ENCODE measurements around the gene DHRSX. TPM values are rescaled to one million over a fixed set of nuclear protein-coding genes. Genes with fewer than 3 reads are reported as not detected.

DHRSX gene
- 10 to 100 TPM in 7 of 8 experiments, 1 to 10 TPM in 1; 8.4 to 19.7 (median 13.6) TPM for total RNA-seq

DNA sequence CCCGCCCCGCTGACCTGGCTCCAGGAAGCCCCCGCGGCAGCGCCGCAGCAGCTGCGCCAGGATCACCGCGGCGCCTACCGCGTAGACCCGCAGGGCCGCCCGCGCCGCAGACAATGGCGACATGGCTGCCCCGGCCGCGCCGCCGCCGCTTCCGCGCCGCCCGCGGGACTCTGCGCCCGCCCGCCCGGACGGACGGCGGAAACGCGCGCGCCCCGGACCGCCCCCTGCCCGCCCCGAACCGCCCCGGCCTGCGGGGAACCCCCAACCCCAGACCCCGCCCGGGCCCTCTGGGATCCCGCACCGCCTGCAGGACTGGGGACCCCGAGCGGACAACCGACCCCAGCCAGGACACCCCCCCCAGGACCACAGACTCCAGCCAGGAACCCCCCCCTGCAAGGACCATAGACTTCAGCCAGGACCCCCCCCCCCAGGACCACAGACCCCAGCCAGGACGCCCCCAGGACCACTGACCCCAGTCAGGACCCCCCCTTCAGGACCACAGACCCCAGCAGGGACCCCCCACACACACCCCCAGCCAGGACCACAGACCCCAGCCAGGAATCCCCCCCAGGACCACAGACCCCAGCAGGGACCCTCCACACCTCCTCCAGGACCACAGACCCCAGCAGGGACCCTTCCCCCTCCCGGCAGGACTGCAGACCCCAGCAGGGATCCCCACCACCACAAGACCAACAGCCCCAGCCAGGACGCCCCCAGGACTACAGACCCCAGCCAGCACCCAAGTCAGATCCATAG lies at the start of gene DHRSX, which contains the start of gene ZBED1:
Gene DHRSX (minus strand): TSS at position 174 of the 756 bp plus-strand sequence. CDS start 51 bp downstream, at position 123.
Gene ZBED1 (minus strand): TSS at position 174 of the 756 bp plus-strand sequence. CDS start 10,257 bp downstream, outside the sequence.
- ATAC-seq (replicated peaks in 6 of 8) = peak; percentile 39 to 66 (median 56)
- in situ Hi-C loops (cut with MboI; ENCODE audit: low pct_unique_long_range_greater_than_20kb in 2 of 9, low sequenced_read_pairs in 9 of 9, unreplicated experiment in 9 of 9) = no loop called here
- H3K4me3 ChIP-seq = peak within 1 kb of the TSS; percentile 48 to 75 (median 57)
- peaks cover 7 to 11% of the 10 kb centered on the region in 2 donors for H3K4me1 ChIP-seq (replicated peaks in 1 of 2)
- no CpG with 5 or more reads among the region's 57 CpGs for WGBS, 10 experiments
- H3K27ac ChIP-seq = peak within 1 kb of the TSS; percentile 78 to 86

DNA sequence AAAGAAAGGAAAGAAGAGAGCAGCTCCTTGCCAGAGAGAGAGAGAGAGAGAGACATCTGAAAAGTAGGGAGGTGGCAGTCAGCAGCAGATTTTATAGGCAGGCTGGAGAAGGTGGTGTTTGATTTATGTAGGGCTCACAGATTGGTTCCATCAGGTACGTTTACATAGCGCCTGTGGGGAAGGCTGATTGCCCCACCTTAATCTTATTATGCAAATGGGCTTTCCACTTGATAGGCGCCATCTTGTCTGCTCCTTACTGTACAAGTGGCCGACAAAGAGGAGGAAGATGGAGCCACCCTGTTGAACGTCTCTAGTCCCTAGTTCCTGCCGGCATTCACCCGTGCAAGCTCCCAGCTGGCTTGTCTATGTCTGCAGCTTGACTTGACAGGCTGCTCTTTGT lies 49.1 kb upstream of the DHRSX start:
- in situ Hi-C loops (cut with MboI; ENCODE audit: low pct_unique_long_range_greater_than_20kb in 2 of 9, low sequenced_read_pairs in 9 of 9, unreplicated experiment in 9 of 9) = no loop called here

DNA sequence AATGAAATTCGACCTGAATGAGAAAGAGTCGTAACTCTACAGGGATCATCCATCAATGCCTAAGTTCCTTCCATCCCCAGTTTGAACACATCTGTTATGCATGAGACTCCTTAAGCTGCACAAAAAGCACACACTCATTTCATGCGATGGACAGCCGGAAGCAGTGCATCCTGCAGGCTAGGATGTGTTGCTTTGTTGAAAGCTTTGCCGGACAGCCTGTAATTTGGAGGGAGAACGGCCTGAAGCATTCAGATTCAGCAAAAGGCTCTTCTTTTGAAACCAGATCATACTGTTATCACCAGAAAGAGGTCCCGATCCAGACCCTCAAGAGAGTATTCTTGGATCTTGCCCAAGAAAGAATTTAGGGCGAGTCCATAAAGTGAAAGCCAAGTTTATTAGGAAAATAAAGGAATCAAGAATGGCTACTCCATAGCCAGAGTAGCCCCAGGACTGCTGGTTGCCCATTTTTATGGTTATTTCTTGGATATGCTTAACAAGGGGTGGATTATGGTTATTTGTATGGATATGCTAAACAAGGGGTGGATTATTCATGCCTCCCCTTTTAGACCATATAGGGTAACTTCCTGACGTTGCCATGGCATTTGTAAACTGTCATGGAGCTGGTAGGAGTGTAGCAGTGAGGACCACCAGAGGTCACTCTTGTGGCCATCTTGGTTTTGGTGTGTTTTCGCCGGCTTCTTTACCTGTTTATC lies 48.1 kb upstream of the DHRSX start:
- WGBS, 10 experiments = 9 to 86% (median 32%) methylated on average over 1 to 8 of the region's 11 CpGs; no CpG with 5 or more reads in 1 of the 10 experiments
- ATAC-seq (replicated peaks in 6 of 8) = peak; percentile 6 to 85 (median 74)
- H3K27ac ChIP-seq = peak overlapping the region; percentile 47 to 58

More for the DNA sequence above, 49.1 kb upstream of the DHRSX start:
- peak overlapping the region in 1 of 2 donors; percentile 30 for H3K27ac ChIP-seq
- WGBS, 10 experiments = 0 to 93% (median 41%) methylated on average over 1 to 7 of the region's 7 CpGs; no CpG with 5 or more reads in 5 of the 10 experiments
- no peak overlapping the region for H3K4me3 ChIP-seq
- ATAC-seq (replicated peaks in 6 of 8) = peak in 2 of 8 experiments; percentile 14 to 18
- H3K4me1 ChIP-seq (replicated peaks in 1 of 2) = peaks cover 18 to 21% of the 10 kb centered on the region in 2 donors

GRCh38 chrX:2547736-2548135 lies 47.0 kb upstream of the DHRSX start:
- no peak overlapping the region for H3K4me3 ChIP-seq
- in situ Hi-C loops (cut with MboI; ENCODE audit: low pct_unique_long_range_greater_than_20kb in 2 of 9, low sequenced_read_pairs in 9 of 9, unreplicated experiment in 9 of 9) = no loop called here
- H3K27ac ChIP-seq = no peak overlapping the region
- H3K4me1 ChIP-seq (replicated peaks in 1 of 2) = peaks cover 18% of the 10 kb centered on the region in 2 donors
- ATAC-seq (replicated peaks in 6 of 8) = no peak
- WGBS, 10 experiments = 50 to 100% (median 100%) methylated on average over 1 to 3 of the region's 4 CpGs; no CpG with 5 or more reads in 4 of the 10 experiments

More for the DNA sequence above, 48.1 kb upstream of the DHRSX start:
- Histone ChIP-seq H3K4me3 (no peak overlapping the region), H3K4me1 (replicated peaks in 1 of 2) (peaks cover 18 to 21% of the 10 kb centered on the region in 2 donors)
- in situ Hi-C loops (cut with MboI; ENCODE audit: low pct_unique_long_range_greater_than_20kb in 2 of 9, low sequenced_read_pairs in 9 of 9, unreplicated experiment in 9 of 9) = no loop called here

DNA sequence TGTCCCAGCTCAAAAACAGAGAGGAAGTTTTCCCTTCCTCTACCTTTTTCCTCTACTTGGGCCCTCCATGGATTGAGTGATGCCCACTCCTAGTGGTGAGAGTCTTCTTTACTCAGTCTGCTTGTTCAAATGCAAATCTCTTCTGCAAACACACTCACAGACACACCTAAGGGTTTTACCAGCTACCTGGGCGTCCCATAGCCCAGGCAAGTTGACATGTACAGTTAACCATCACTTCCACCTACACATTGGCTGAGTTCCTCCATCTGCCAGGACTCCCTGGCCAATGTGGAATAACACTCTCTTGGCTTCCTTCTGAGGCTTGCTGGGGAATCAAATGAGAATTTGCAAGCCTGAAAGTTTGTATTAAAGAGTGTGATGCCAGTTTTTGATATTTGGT lies 45.7 kb upstream of the DHRSX start:
- in situ Hi-C loops (cut with MboI; ENCODE audit: low pct_unique_long_range_greater_than_20kb in 2 of 9, low sequenced_read_pairs in 9 of 9, unreplicated experiment in 9 of 9) = no loop called here
- peaks cover 12 to 13% of the 10 kb centered on the region in 2 donors for H3K4me1 ChIP-seq (replicated peaks in 1 of 2)
- no peak overlapping the region for H3K27ac ChIP-seq
- WGBS, 10 experiments = 0 to 88% (median 86%) methylated on average over 1 of the region's 1 CpG; no CpG with 5 or more reads in 7 of the 10 experiments
- no peak for ATAC-seq (replicated peaks in 6 of 8)
- no peak overlapping the region for H3K4me3 ChIP-seq

DNA sequence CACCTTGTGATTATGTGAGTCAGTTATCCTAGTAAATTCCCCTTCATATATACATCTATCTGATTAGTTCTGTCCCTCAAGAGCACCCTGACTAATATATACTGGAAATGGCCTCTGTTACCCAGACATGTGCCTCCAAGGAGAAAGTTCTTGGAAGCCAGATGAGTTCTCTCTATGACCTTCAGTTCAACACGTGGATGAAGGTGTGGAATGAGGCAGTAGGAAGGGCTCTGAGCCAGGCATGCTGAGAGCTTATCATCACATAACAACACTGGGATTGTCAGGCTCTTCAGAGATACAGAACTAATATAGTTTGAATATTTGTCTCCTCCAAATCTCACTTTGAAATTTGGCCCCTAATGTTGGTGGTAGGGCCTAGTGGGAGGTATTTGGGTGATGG lies 44.4 kb upstream of the DHRSX start:
- no peak for ATAC-seq (replicated peaks in 6 of 8)

DNA sequence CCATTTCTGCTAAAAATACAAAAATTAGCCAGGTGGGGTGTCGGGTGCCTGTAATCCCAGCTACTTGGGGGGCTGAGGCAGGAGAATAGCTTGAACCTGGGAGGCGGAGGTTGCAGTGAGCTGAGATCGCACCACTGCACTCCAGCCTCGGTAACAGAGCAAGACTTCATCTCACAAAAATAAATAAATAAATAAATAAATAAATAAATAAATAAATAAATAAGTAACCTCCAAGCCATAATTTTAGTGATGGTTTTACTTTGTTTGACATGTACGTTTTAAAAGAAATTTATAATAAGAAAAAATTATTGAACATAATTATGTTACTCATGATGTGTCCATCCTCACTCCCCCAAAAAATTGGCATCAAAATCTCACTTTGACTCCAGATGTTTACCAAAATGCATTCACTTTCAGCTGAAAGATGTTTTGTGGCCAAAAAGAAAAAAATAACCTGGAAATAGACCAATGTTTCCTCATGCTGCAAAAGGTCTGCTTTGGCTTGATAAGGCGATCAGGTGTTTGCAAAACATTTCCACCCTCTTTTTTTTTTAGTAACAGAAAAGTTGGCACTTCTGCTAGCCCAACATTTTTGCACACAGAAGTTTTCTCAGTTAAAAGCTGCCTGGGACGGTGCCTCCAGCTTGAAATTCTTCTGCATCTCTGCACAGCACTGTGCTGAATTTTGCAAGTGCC lies 42.2 kb upstream of the DHRSX start:
- Histone ChIP-seq H3K4me3 (no peak overlapping the region), H3K4me1 (replicated peaks in 1 of 2) (peaks cover 0 to 4% of the 10 kb centered on the region in 2 donors), H3K27ac (no peak overlapping the region)
- WGBS, 10 experiments = 25 to 96% (median 80%) methylated on average over 2 to 7 of the region's 7 CpGs
- in situ Hi-C loops (cut with MboI; ENCODE audit: low pct_unique_long_range_greater_than_20kb in 2 of 9, low sequenced_read_pairs in 9 of 9, unreplicated experiment in 9 of 9) = no loop called here
- ATAC-seq (replicated peaks in 6 of 8) = no peak

More for the DNA sequence above, 44.4 kb upstream of the DHRSX start:
- 0 to 86% (median 53%) methylated on average over 1 of the region's 1 CpG; no CpG with 5 or more reads in 6 of the 10 experiments for WGBS, 10 experiments
- in situ Hi-C loops (cut with MboI; ENCODE audit: low pct_unique_long_range_greater_than_20kb in 2 of 9, low sequenced_read_pairs in 9 of 9, unreplicated experiment in 9 of 9) = no loop called here
- no peak overlapping the region for H3K4me3 ChIP-seq
- H3K27ac ChIP-seq = no peak overlapping the region
- peaks cover 9 to 11% of the 10 kb centered on the region in 2 donors for H3K4me1 ChIP-seq (replicated peaks in 1 of 2)

DNA sequence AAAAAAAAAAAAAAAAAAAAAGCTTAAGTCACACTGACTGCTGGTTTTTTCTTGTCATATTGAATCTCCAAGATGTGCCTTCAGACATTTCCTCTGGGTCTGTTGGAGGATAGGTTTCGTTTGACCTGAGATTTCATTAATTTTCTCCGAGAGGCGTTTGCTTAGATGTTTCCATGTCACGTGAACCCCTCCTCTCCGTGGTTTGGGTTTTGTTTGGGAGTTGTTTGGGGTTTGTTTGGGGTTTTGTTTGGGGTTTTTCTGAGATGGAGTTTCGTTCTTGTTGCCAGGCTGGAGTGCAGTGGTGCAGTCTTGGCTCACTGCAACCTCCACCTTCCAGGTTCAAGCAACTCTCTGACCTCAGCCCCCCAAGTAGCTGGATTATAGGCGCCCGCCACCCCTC lies 40.8 kb upstream of the DHRSX start:
- in situ Hi-C loops (cut with MboI; ENCODE audit: low pct_unique_long_range_greater_than_20kb in 2 of 9, low sequenced_read_pairs in 9 of 9, unreplicated experiment in 9 of 9) = no loop called here
- H3K4me3 ChIP-seq = no peak overlapping the region
- no peak overlapping the region for H3K27ac ChIP-seq
- no peak for ATAC-seq (replicated peaks in 6 of 8)
- WGBS, 10 experiments = 60 to 100% (median 91%) methylated on average over 1 to 7 of the region's 8 CpGs; no CpG with 5 or more reads in 5 of the 10 experiments
- H3K4me1 ChIP-seq (replicated peaks in 1 of 2) = peaks cover 8 to 15% of the 10 kb centered on the region in 2 donors

DNA sequence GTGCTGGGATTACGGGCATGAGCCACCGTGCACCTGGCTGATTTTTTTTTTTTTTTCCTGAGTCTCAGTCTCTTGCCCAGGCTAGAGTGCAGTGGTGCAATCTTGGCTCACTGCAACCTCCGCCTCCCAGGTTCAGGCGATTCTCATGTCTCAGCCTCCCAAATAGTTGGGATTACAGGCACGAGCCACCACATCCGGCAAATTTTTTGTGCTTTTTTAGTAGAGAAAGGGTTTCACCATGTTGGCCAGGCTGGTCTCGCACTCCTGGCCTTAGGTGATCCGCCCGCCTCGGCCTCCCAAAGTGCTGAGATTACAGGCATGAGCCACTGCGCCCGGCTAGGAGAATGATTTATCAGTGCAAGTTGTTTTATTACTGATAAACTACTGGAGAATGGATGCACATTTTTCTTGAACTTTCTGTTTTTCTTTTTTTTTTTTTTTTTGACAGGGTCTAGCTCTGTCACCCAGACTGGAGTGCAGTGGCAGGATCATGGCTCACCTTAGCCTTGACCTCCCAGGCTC lies 39.7 kb upstream of the DHRSX start:
- no peak overlapping the region for H3K4me3 ChIP-seq
- in situ Hi-C loops (cut with MboI; ENCODE audit: low pct_unique_long_range_greater_than_20kb in 2 of 9, low sequenced_read_pairs in 9 of 9, unreplicated experiment in 9 of 9) = no loop called here
- no peak overlapping the region for H3K27ac ChIP-seq
- no peak for ATAC-seq (replicated peaks in 6 of 8)
- peaks cover 8 to 15% of the 10 kb centered on the region in 2 donors for H3K4me1 ChIP-seq (replicated peaks in 1 of 2)
- 92 to 100% (median 100%) methylated on average over 2 to 5 of the region's 12 CpGs; no CpG with 5 or more reads in 7 of the 10 experiments for WGBS, 10 experiments

DNA sequence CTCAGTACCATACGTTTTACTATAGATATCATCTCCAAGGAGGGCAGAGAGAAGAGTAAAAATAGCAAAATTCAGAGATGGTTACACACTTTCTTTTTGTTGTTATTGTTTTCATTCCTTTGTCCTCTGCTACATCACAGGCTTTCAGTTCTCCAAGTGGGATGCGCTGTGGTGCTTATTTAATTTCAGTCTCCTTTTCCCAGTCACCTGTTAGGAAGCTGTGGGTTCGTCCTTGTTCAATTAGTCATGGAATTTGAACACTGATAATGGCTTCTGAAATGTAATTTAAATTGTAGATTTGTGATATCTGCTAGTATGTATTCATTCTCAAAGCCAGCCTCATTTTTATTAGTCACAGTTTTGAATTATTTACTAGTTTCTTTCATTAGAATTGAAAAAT lies 38.8 kb upstream of the DHRSX start:
- WGBS, 10 experiments = 0 to 100% (median 63%) methylated on average over 1 to 3 of the region's 3 CpGs; no CpG with 5 or more reads in 1 of the 10 experiments
- in situ Hi-C loops (cut with MboI; ENCODE audit: low pct_unique_long_range_greater_than_20kb in 2 of 9, low sequenced_read_pairs in 9 of 9, unreplicated experiment in 9 of 9) = no loop called here

GRCh38 chrX:2538031-2538757 lies 37.4 kb upstream of the DHRSX start:
- Histone ChIP-seq H3K27ac (peak overlapping the region; percentile 6 to 71), H3K4me3 (no peak overlapping the region), H3K4me1 (replicated peaks in 1 of 2) (peaks cover 8 to 15% of the 10 kb centered on the region in 2 donors)
- peak in 5 of 8 experiments; percentile 82 to 93 (median 90) for ATAC-seq (replicated peaks in 6 of 8)
- WGBS, 10 experiments = 3 to 58% (median 30%) methylated on average over 5 to 14 of the region's 15 CpGs
- in situ Hi-C loops (cut with MboI; ENCODE audit: low pct_unique_long_range_greater_than_20kb in 2 of 9, low sequenced_read_pairs in 9 of 9, unreplicated experiment in 9 of 9) = no loop called here

More for the DNA sequence above, 38.8 kb upstream of the DHRSX start:
- H3K4me3 ChIP-seq = no peak overlapping the region
- peaks cover 8 to 15% of the 10 kb centered on the region in 2 donors for H3K4me1 ChIP-seq (replicated peaks in 1 of 2)
- H3K27ac ChIP-seq = no peak overlapping the region
- ATAC-seq (replicated peaks in 6 of 8) = no peak

DNA sequence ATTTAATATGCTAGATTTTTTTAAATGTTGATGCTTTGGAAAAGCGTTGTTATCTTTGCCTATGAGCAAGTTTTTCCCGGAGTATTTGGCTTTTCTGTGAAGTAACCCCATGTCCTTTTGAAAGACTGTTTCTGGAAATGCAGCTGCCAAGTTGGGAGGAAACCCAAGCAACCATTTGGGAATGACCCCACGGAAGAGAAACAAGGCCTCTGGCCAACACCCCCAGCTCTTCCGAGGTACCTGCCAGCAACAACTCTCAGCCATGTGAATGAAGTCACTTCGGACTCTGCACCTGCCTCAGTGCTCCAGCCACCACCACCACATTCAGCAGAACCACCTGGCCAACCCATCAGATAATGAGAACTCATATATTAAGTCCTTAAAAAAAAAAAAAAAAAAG lies 36.2 kb upstream of the DHRSX start:
- ATAC-seq (replicated peaks in 6 of 8) = no peak
- in situ Hi-C loops (cut with MboI; ENCODE audit: low pct_unique_long_range_greater_than_20kb in 2 of 9, low sequenced_read_pairs in 9 of 9, unreplicated experiment in 9 of 9) = no loop called here

More for the DNA sequence above, 36.2 kb upstream of the DHRSX start:
- WGBS, 10 experiments = 0 to 100% (median 77%) methylated on average over 2 to 5 of the region's 5 CpGs; no CpG with 5 or more reads in 2 of the 10 experiments
- Histone ChIP-seq H3K27ac (no peak overlapping the region), H3K4me3 (no peak overlapping the region), H3K4me1 (replicated peaks in 1 of 2) (peaks cover 8 to 15% of the 10 kb centered on the region in 2 donors)

Measured in motor neuron (in vitro differentiated cells).